GM21723 (cell line): ENCODE measurements around the gene HDAC7.

Source experiments
- ATAC-seq: cut with Tn5 transposase; IDR thresholded peaks from one replicate; pipeline ENCODE4 v1.9.1; 2021; ENCODE audit warnings: mild to moderate bottlenecking, moderate library complexity; ENCODE audit not compliant: unreplicated experiment

Gene HDAC7

GRCh38 chr12:47750916-47751470 lies 68.7 kb downstream of the HDAC7 start:
- no peak for ATAC-seq

GRCh38 chr12:47750229-47750798 lies 69.4 kb downstream of the HDAC7 start:
- ATAC-seq: no peak

DNA sequence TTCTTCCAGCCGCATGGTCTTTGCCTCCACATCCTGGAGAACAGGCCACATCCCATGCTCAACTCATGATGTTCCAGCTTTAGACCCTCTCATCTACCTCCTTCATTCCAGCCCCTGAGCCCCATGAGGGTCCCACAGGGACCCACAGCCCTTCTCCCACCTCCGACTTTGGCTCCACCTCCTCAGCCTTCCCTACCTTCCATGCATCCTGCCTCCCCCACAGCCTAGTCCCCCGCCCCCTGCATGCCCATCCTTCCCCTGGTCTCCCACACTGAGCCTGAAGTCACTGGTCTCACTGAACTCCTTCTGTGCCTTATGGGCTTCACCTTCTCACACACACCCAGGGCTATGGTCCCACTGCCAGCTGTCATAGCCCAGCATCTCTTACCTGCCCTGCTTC lies 70.8 kb downstream of the HDAC7 start:
- ATAC-seq: no peak

GRCh38 chr12:47748507-47748828 lies 71.2 kb downstream of the HDAC7 start:
- no peak for ATAC-seq

DNA sequence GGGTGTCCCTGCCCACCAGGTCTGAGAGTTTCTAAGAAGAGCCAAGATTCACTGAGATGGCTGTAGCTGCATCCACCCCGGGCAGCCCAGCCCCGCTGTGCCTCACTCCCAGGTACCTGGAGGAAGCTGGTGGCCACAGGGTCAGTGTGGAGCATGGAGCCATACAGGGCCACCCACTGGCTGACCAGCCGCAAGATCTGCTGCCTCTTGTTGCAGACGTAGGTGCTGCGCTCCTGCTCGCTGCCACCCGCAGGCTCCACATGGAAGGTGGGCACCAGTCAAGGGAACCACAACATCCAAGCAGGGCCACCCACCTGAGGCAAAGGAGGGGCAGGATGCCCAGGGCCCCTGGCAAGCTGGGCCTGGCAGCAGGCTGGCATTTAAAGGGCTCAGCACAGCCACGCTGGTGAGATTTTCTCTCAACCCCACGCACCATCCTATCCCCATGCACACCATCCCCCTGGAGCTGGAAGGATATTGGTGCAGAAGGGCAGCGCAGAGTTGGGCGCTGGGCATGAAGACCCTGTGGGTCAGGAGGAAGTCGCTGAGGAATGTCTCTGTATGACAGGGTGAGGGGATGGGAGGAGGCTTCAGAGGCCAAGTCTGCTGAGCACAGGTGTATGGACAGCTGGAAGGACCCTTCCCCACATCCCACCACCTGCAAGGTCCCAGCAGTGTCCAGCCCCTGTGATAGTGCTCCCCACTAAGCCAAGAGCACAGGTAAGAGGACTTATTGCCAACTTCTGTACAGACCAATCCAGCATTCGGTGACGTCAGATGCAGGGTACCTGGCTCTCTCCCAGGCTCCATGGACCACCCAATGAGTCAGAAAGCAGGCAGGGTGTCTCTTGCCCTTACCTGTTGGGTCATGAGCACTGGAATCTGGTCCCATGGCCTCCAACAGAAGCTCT lies 71.9 kb downstream of the HDAC7 start:
- no peak for ATAC-seq

DNA sequence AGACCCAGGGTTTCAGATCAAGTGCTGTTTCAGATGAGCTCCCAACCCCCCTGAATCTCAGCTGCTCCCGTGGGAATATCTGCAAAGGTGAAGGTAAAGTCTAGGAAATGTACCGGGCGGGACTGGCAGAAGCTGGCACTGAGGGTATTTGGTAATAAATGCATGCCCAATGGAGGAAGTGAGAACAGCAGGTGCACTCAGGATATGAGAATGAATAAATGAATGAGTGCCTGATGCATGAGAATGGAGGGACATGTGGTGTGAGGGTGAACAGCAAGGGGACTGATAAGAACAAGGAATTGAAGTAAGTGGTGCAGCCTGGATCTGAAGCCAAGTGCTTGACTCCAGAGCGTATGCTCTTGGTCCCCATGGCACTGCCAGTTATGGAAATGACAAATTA lies 72.6 kb downstream of the HDAC7 start:
- ATAC-seq: no peak

- no peak for ATAC-seq
Measured at GRCh38 chr12:47746523-47746922, 73.2 kb downstream of the HDAC7 start.

GRCh38 chr12:47746073-47746472 lies 73.6 kb downstream of the HDAC7 start:
- no peak for ATAC-seq

- no peak for ATAC-seq
Measured at GRCh38 chr12:47745485-47746041, 74.1 kb downstream of the HDAC7 start.

DNA sequence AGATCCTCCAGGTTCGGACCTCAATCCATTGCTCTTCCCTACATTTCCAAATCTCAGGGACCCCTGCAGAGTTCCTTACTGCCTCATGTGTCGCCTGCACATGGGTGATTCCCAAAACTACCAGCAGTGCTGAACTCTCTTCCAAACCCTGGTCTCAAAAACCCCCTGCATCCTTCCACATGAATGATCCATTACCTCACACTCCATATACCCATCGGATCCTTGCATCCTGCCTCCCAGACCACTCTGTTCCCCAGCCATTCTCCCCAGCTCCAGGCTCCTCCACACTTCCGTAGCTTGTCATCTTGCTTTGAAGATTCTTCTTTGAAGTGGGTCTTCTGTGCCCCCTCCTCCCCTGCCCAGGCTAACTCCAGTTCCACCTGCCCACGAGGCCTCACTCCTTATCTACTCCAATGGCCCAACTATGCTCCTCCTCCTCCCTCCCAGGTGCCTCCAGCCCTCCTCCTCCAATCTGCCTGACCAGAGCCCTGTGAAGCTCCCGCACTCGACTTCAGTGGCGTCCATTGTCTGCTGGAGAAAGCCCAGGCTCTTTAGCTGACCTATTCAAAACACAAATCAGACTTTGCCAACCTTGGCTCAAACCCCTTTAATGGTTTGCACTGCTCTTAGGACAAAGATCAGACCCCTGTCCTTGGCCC lies 74.8 kb downstream of the HDAC7 start:
- no peak for ATAC-seq

- no peak for ATAC-seq
Measured at GRCh38 chr12:47744005-47744651, 75.6 kb downstream of the HDAC7 start.

GRCh38 chr12:47743311-47743860 lies 76.3 kb downstream of the HDAC7 start:
- no peak for ATAC-seq

DNA sequence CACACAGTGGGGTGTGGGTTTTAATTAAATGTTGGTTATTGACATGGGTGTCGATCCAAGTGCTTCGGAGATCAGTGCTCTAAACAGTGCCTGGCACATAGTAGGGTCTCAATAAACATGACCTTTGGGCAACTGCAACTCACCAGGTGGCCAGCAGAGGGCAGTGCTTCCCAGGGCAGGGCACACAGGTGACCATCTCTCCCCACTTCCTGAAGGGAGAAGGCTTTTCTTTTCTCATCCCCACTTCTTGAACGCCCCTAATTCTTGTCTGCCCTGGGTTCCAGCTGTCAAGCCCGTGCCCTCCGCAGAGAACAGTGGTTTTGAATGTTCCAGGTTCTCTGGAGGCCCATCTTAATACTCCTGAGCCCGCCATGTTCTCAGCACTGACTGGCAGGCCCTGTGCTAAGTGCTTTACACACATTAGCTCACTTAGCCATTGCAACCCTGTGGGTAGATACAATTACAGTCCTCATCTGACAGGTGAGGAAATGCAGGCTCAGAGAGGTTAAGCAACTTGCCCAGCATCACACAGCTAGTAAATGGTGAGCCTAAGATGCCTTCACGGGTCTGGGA lies 77.4 kb downstream of the HDAC7 start:
- no peak for ATAC-seq

GRCh38 chr12:47741340-47741703 lies 78.4 kb downstream of the HDAC7 start:
- no peak for ATAC-seq

- ATAC-seq: peak; percentile 45
Measured at GRCh38 chr12:47740606-47741339, 78.9 kb downstream of the HDAC7 start.

DNA sequence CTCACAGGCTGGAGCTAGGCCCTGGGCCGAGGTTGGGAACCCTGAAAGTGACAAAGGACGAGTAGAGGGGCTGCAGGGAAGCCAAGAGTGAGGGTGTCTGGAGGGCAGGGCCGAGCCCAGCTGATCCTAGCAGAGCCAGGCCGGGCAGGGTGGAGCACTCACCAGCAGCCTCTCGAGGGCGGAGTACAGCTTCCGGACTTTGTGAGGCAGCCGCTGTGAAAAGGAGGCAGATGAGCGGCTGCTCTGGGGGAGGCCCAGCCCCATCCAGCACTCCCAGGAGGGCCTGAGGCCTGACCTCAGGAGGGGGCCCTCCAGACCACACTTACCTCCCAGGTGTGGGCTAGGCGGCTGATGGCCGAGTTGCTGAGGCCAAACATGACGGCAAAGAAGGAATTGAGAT lies 79.7 kb downstream of the HDAC7 start:
- ATAC-seq: peak; percentile 73

DNA sequence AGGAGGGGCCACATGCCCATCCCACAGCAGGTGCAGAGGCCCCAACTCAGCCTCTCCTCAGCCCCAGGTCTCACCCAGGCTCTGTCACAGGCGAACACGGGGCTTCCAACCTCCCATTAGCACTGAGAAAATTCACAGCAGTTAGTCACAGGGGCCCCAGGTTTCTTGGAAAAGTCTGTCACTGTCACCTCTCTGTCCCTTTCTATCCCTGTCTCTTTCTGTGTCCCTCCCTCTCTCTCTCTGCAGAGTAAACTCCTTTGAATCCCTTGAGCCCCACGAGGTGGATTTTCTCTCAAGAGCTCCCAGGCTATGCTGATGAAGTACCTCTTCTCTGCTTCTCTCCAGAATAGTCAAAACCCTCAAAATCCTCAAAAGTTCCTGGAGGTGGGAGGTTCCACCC lies 80.4 kb downstream of the HDAC7 start:
- ATAC-seq: no peak

DNA sequence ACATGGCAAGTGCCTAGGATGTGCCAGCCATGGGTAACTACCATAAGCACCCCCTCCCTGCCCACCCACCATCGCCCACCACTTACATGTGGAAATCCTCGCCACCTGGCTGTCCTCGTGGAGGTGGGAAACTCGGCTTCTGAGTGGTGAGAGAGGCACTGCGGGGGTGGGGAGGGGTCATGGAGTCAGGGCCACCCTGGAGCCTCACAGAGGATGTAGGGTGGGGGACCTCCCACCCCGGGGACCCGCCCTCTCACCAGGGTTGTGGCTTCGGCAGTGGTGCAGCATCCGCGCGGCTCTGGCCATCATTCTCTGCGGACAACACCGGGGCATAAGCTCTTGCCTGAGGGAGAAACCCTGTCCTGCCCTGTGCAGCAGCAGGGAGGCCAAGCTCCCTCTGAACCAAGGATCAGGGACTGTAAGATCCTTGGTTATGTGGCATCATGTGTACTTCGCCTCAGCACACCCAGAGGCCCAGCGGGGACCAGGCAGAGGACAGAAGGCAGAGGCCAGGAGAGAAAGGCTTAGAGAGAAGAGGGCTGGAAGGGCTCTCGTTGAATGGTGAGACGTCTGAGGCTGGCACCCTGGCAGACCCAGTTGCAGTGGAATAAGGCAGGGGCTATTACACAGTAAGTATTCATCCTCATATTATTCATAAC lies 81.6 kb downstream of the HDAC7 start:
- no peak for ATAC-seq
